GM12872 (cell line): ENCODE data around the gene MATCAP1.

Source experiments
- CTCF ChIP-seq: IDR thresholded peaks from 3 replicates; pipeline ENCODE4 v1.5.1; 2011; ENCODE audit warnings: low read depth, mild to moderate bottlenecking, low read length, moderate library complexity; ENCODE audit not compliant: insufficient read depth

The MATCAP1 gene

GRCh38 chr16:67199011-67199807 is 15.4 kb upstream of the MATCAP1 start, which contains the start of gene ELMO3:
TSS of gene ELMO3 (plus strand) at chr16:67199131. CDS start at chr16:67199327, 196 bp downstream.
- no peak for TF ChIP-seq CTCF

GRCh38 chr16:67198238-67198734 is 14.5 kb upstream of the MATCAP1 start:
- TF ChIP-seq CTCF: peak; percentile 75

- no peak for TF ChIP-seq CTCF
These were observed 13.9 kb upstream of the MATCAP1 start for GRCh38 chr16:67197704-67198103.

GRCh38 chr16:67196881-67197280 is 13.1 kb upstream of the MATCAP1 start:
- no peak for TF ChIP-seq CTCF

- no peak for TF ChIP-seq CTCF
These were observed 11.9 kb upstream of the MATCAP1 start for GRCh38 chr16:67195676-67196075.

- no peak for TF ChIP-seq CTCF
These were observed 10.5 kb upstream of the MATCAP1 start for GRCh38 chr16:67194260-67194659.

GRCh38 chr16:67193536-67193935 is 9.8 kb upstream of the MATCAP1 start:
- TF ChIP-seq CTCF: no peak
